MCF 10A (cell line): Measurements from ENCODE around the gene NOL4L. TPM values are rescaled to one million over a fixed set of nuclear protein-coding genes. Genes with fewer than 3 reads are reported as not detected.
A peak's percentile ranks its signal among the peaks of the same experiment; 100 is the strongest.

ENCODE experiments used
- BruUV-seq: library from RNA; stranded (reverse); fragments of 400-500 nt; replicated peaks from 2 replicates; lab custom pipeline; 2021; lab: Mats Ljungman, UMichigan
- CTCF ChIA-PET: fragments of 300-600 bp; sonication (Branson Sonifier 250); formaldehyde crosslinking; extraction: SDS; loops from one replicate; lab custom pipeline; 2021; ENCODE audit warnings: antibody characterized with exemption, inconsistent platforms; lab: Yijun Ruan, JAX
- POLR2A ChIA-PET: fragments of 300-600, 350-650 bp; sonication (Branson Sonifier 250); formaldehyde crosslinking; extraction: SDS; loops from one replicate; lab custom pipeline; 2020; ENCODE audit warnings: antibody characterized with exemption, inconsistent platforms; lab: Yijun Ruan, JAX
- DNase-seq: peaks from one replicate; pipeline ENCODE4 v3.0.0-alpha.2; 2018; ENCODE audit not compliant: unreplicated experiment
- H3K27ac Mint-ChIP-seq: one replicate; pipeline ENCODE4 v1.8.0; 2022; ENCODE audit warnings: mild to moderate bottlenecking, low read depth, mixed read lengths; ENCODE audit not compliant: unreplicated experiment
- H3K27me3 Mint-ChIP-seq: one replicate; pipeline ENCODE4 v1.8.0; 2022; ENCODE audit warnings: mixed read lengths; ENCODE audit not compliant: insufficient read depth, unreplicated experiment
- H3K36me3 Mint-ChIP-seq: one replicate; pipeline ENCODE4 v1.8.0; 2022; ENCODE audit warnings: mild to moderate bottlenecking, moderate library complexity, mixed read lengths; ENCODE audit not compliant: insufficient read depth, unreplicated experiment
- H3K4me1 Mint-ChIP-seq: one replicate; pipeline ENCODE4 v1.8.0; 2022; ENCODE audit warnings: mixed read lengths; ENCODE audit not compliant: insufficient read depth, unreplicated experiment
- H3K4me3 Mint-ChIP-seq: one replicate; pipeline ENCODE4 v1.8.0; 2022; ENCODE audit warnings: mild to moderate bottlenecking, moderate library complexity, mixed read lengths; ENCODE audit not compliant: unreplicated experiment
- H3K9me3 Mint-ChIP-seq: one replicate; pipeline ENCODE4 v1.8.0; 2022; ENCODE audit warnings: mixed read lengths; ENCODE audit not compliant: unreplicated experiment
- CTCF ChIP-seq: fragments of 200-600 bp; IDR thresholded peaks from one replicate; pipeline ENCODE4 v1.8.0; 2022; ENCODE audit warnings: antibody characterized with exemption, mild to moderate bottlenecking; ENCODE audit not compliant: unreplicated experiment
- intact Hi-C: fragments of 100-400 bp; cut with micrococcal nuclease; formaldehyde crosslinking; loops from 2 replicates; pipeline ENCODE4 v1.14.1; 2022
- total RNA-seq: library from RNA; stranded (reverse); gene quantifications from 2 replicates; pipeline ENCODE4 v1.2.3, GENCODE V29; 2022

The NOL4L gene
- total RNA-seq, 1 experiment from 2014 or later: 3.3 TPM

- no peaks in the 10 kb centered on the region for H3K36me3 Mint-ChIP-seq
- H3K27ac Mint-ChIP-seq: no peak overlapping the region
- intact Hi-C loops: no loop called here
- H3K27me3 Mint-ChIP-seq: peaks cover 27% of the 10 kb centered on the region
- DNase-seq: no peak
- BruUV-seq: no TSS peak
- TF ChIP-seq CTCF: no peak
- ChIA-PET POLR2A (no interaction called here), CTCF (no interaction called here)
- H3K4me3 Mint-ChIP-seq: peak overlapping the region; percentile 64
- H3K9me3 Mint-ChIP-seq: no peaks in the 10 kb centered on the region
- H3K4me1 Mint-ChIP-seq: peaks cover 5% of the 10 kb centered on the region
Measured at GRCh38 chr20:32583581-32584070, 1.5 kb downstream of the NOL4L start.

- ChIA-PET POLR2A (no interaction called here), CTCF (interaction anchor here (0.6 kb wide), 1 partner anchor 9 kb away, joined by 3 read pairs; no protein-coding TSS in a partner anchor)
- Mint-ChIP-seq H3K9me3 (no peaks in the 10 kb centered on the region), H3K4me1 (peaks cover 5% of the 10 kb centered on the region), H3K4me3 (peak overlapping the region; percentile 29), H3K27ac (no peak overlapping the region), H3K27me3 (peaks cover 27% of the 10 kb centered on the region), H3K36me3 (no peaks in the 10 kb centered on the region)
- no peak for TF ChIP-seq CTCF
- intact Hi-C loops: no loop called here
- no TSS peak for BruUV-seq
- DNase-seq: no peak
Measured at GRCh38 chr20:32582659-32583580, 2.2 kb downstream of the NOL4L start.

GRCh38 chr20:32581839-32582658 lies 3.1 kb downstream of the NOL4L start:
- Mint-ChIP-seq H3K27ac (no peak overlapping the region), H3K36me3 (no peaks in the 10 kb centered on the region), H3K4me3 (peak overlapping the region; percentile 29), H3K9me3 (no peaks in the 10 kb centered on the region), H3K4me1 (peaks cover 5% of the 10 kb centered on the region), H3K27me3 (peaks cover 19% of the 10 kb centered on the region)
- DNase-seq: no peak
- intact Hi-C loops: no loop called here
- ChIA-PET CTCF (interaction anchor here (0.6 to 1.1 kb wide), 2 partner anchors 10 to 96 kb away, joined by 3 to 4 read pairs; no protein-coding TSS in a partner anchor), POLR2A (no interaction called here)
- no peak for TF ChIP-seq CTCF
- BruUV-seq: no TSS peak
